ENCODE results near the gene MPV17L2.

DNA sequence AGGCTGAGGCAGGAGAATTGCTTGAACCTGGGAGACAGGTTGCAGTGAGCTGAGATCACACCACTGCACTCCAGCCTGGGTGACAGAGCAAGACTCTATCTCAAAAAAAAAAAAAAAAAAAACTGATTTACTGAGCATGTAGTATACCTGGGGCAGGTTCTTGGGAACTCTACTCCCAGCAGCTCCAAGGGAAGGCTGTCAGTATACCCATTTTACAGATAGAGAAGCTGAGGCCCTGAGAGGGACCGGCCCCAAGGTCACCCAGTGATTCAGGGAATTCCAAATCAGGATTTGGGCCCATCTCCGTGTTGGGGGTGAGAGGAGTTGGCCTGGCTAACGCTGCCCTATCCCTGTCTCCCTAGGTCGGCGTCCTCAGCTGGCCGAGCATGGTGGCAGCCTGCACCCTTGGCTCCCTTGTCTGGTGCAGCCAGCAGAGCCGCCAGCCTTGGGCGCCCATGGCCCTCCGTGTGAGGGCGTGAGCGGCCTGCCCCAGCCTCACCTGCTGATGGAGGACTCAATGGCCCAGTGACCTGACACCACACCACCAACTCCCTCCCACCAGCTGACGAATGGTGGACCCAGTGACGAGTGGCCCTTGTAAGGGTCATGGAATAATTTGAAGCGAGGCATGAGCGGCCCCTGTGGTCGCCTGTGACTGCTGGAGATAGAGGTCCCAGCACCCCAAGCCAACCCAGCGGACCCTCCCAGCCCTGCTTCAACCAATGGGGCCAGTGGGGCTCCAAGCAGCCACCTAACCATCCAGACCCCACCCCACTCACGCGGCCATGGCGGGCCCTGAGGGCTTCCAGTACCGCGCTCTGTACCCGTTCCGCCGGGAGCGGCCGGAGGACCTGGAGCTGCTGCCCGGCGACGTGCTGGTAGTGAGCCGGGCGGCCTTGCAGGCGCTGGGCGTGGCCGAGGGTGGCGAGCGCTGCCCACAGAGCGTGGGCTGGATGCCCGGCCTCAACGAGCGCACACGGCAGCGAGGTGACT lies 37.6 kb upstream of the MPV17L2 start:
- TF ChIP-seq, protein P1, sequence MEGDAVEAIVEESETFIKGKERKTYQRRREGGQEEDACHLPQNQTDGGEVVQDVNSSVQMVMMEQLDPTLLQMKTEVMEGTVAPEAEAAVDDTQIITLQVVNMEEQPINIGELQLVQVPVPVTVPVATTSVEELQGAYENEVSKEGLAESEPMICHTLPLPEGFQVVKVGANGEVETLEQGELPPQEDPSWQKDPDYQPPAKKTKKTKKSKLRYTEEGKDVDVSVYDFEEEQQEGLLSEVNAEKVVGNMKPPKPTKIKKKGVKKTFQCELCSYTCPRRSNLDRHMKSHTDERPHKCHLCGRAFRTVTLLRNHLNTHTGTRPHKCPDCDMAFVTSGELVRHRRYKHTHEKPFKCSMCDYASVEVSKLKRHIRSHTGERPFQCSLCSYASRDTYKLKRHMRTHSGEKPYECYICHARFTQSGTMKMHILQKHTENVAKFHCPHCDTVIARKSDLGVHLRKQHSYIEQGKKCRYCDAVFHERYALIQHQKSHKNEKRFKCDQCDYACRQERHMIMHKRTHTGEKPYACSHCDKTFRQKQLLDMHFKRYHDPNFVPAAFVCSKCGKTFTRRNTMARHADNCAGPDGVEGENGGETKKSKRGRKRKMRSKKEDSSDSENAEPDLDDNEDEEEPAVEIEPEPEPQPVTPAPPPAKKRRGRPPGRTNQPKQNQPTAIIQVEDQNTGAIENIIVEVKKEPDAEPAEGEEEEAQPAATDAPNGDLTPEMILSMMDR (IDR thresholded peaks at IDR 0.05; ENCODE audit: low read length) = no peak
- TF ChIP-seq EZH2 (optimal IDR thresholded peaks at IDR 0.05; ENCODE audit: low read depth, low read length) = no peak
- TF ChIP-seq EZH2phosphoT487 (IDR thresholded peaks at IDR 0.05; ENCODE audit: low read length) = no peak

Measured in MM.1S (cell line).